Central memory CD4-positive, alpha-beta T cell (primary cell): ENCODE data around the gene DOC2A.
A peak's percentile ranks its signal among the peaks of the same experiment; 100 is the strongest.
"Not testable (repeated sequence)": the region's sequence is repeated elsewhere in the genome, so short reads cannot be mapped to it uniquely, and the experiment has no call there.

Source experiments
- DNase-seq: peaks from one replicate; pipeline ENCODE4 v3.0.0; 2022
- total RNA-seq, 3 experiments: gene quantifications; one replicate each; lab custom pipeline; 2026; lab: John Stamatoyannopoulos, UW

DOC2A gene
- total RNA-seq: 0 to 1.1 (median 0.39) reads per million in 3 experiments

DNA sequence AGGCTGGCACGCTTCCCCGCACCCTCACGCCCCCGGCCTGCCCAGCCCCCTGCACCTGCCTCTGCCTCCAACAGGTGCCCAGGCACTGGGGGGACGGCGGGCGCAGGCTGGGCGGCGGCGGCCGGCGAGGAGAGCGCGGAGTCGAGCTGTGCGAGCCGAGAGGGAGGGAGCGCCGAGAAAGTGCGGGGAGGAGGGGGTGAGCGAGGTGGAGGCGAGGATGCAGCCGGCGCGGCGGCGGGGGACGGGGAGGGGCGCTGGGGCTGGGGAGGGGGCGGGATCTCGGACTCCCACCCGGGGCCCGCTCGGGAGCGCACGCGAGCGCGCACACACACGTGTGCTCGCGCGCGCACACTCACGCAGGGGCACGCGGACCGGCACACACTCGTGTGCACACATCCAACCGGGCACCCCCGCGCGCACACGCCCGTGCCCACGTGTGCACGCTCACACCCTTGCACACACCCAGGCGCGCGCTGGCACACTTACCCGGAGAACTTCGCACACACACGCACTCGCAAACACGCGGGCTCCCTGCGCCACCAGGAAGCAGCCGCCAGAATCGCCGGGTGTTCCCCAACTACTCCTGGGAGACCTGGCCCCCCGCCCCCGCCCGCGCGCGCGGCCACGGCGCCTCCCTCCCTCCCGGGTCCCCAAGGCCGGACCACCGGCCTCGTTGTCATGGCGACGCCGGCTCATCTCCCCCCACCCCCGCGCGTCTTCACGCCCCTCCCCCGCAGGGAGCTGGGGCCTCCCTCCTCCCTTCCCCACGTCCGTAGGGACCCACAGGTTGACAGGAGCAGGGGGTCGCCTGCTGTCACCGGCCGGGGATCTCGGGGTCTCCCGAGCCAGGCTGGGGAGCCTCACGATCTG lies at the start of gene DOC2A:
Gene DOC2A (minus strand): TSS at position 184 of the 870 bp plus-strand sequence. CDS start 805 bp downstream, outside the sequence.
- DNase-seq: peak; percentile 19

DNA sequence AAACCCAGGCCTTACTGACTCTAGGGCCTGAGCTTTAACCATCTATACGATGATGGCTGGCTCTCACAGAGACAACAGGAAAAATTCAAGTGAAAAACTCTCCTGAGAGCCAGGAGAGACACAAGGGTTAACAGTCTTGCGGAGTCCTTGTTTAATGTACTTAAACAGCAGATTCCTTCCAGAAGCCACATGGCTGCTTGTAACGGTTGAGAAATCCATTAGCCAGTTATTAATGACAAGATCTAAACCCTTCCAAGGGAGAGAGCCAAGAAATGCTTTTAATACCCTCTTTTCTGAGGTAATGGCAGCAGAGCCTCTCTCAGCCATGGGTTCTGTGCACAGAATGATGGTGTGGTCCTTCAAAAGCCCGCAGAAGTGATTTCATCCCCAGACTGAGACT lies 49.5 kb upstream of the DOC2A start:
- DNase-seq: no peak

DNA sequence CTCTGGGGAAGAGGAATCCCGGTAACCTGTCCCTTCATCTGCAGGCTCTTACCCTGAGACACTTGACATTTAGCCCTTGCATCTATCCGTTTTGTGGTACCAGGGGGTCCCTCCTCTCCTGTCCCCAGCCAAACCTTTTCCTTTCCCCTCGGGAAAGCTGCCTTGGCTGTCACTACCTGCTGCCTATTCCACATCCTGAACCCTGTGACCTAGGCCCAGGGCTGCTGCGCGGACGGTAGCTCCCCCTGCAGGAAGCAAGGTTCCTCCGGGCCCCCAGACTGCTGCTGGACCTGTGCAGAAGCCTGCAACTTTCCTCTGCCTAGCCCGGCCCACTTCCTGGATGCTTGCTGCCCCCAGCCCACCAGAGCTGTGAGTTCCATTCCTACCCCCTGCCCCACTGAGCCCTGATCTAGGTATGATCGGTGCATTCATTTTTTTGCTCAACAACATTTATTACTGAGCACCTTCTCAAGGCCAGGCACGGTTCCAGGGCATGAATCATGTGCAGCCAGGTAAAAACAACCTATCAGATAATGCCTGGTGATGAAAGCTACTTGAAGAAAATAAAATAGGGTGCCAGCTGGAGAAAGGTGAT lies 44.2 kb upstream of the DOC2A start:
- peak; percentile 35 for DNase-seq

DNA sequence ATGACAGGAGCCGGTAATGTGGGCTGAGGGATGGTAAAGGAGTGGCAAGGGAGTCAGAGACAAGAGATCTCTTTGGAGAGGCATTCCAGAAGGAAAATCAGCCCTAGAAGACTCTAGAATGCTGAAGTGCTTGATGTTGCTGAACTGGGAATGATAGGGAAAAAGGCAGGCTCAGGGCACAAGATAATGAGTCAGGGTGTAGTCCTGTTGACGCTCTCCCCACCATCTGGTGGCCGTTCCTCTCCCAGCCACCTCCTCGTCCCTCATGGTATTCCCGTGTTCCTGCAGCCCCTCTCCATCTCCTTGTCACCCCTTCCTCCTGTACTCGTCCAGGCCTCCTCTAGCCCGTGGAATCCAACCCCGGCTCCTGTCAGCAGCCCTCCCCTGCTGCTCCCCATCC lies 43.6 kb upstream of the DOC2A start:
- DNase-seq: no peak

DNA sequence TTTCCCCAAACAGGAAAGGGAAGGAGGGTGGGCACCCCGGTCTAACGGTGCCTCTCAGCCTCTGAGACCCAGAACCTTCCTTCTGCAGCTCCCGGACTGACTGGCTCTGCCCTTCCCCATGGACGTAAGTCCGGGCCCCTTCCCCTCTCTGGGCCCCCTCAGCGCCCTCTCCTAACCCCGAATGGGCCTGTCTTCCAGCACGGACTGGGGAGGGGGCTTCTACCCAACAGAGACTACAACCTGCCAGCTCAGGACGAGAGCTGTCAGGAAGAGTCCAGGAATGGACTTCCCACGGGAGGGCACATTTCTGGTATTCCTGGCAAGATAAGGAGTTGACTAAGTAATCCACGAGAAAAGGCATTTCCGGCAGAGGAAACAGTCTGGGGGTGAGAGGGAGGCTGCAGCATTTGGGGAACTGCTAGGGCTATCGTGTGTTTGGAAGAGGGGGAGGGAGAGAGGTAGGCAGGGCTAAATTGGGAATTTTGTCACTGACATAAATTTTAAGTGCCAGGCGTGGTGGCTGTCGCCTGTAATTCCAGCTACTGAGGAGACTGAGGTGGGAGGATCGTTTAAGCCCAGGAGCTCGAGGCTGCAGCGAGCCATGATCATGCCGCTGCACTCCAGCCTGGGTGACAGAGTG lies 42.7 kb upstream of the DOC2A start:
- DNase-seq: no peak

DNA sequence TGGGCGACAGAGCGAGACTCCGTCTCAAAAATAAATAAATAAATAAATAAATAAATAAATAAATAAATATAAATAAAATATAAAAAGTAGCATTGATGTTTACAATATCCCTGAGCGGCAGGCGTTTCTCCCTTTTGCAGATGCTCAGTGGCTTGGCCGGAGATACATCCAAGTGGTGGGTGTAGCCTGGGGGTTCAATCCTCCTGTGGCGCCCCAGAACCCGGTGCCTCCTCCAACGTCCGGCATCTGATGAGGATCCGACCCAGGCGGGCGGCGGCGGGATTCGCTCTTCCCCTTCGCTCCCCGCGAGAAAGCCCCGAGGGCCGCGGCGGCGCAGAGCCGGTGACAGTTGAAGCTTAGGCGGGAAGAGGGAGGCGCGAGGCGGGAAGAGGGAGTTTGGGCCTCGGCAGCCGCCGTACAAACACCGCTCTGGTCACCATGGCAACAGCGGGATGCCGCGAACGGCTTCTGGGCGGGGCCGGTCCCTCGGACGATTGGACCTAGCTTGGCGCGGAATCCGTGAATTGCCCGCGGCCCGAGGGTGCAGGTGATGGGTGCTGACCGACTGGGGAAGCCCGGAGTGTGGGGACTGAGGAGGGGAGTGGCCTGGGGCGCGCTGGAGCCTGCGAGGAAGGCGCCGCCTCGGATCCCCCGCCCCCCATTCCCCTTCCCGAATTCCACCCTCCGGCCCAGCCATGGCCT lies 42.0 kb upstream of the DOC2A start:
- DNase-seq: peak; percentile 80

DNA sequence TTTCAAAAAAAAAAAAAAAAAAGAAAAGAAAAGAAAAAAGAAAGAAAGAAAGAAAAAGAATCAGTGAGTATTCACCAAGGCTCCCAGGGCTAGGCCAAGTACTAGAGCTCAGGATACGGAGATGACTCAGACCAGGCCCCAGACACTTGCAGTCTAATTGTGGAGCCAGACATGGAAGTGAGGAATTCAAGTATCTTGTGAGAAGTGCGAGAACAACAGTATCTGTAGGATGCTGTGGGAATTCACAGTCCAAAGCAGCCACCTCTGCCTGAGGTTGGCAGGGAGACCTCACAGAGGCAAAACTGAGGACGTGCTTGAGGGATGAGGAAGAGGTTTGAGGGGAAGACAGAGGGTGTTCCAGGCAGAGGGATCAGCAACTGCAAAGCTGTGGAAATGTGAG lies 40.7 kb upstream of the DOC2A start:
- DNase-seq: no peak

DNA sequence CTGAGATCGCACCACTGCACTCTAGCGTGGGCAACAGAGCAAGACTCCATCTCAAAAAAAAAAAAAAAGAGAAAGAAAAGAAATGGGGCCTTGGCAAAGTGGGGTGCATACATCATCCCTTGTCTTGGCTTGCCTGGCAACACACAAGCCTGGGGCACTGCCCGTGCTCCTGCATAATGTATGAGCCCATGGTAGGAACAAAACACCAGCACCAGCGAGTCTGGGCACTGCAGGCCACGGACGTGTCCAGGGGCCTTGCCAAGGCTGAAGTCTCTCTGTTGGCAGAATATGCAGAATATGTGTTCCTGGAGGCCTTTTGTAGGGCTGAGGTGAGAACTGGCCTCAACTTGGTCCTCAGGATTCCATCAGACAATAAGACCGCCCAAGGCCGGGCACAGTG lies 39.0 kb upstream of the DOC2A start:
- DNase-seq: no peak

DNA sequence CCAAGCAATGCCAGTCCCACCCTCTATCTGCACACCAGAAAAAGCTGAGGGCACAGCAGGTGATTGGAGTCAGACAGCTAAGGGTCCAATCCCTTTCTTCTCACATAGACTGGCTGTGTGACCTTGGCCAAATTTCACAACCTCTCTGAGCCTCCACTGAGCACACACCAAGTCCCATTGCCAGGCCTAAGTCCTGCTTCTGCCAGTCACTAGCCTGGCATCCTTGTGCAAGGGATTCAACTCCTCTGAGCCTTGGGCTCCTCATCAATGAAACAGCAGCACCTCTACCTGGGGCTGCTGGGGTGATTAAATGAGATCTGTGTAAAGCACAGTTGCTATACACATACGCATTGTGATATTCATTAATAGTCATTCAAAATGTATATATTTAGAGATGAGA lies 35.8 kb upstream of the DOC2A start:
- DNase-seq: no peak

DNA sequence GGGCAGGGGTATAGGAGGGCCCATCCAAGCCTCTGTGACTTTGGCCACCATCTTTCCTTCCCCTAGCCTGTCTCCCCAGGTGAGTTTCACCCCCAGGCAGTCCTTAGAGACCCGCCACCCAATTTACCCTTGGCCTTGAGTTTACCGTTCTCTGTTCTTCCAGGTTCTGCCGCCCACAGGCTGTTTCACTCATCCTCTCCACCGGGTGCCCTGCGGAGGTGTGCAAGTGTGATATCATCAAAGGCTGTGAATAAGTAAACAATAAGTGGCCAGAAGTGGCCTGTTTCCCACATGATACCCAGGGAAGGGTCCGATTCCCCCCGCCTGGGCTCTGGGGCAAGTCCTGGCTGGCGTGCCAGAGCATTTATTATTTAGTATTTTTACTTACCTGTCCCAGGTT lies 35.4 kb upstream of the DOC2A start:
- no peak for DNase-seq

DNA sequence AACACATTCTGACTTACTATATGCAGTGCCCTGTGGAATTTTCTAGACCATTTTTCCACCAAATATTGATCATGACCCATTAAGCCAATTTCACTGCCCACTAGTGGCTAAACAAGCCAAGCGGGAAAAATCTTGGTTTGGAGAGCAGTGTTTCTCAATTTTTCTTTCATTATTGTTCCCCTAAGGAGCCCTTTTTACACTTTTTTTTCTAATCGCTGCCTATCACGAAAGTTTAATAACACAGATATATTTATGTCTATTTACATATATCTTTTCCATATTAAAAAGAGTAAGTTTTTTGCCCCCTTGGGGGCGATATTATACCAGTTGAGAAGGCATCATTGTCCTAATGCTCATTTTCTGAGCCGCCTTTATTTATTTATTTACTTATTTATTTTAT lies 31.0 kb upstream of the DOC2A start:
- peak; percentile 27 for DNase-seq

DNA sequence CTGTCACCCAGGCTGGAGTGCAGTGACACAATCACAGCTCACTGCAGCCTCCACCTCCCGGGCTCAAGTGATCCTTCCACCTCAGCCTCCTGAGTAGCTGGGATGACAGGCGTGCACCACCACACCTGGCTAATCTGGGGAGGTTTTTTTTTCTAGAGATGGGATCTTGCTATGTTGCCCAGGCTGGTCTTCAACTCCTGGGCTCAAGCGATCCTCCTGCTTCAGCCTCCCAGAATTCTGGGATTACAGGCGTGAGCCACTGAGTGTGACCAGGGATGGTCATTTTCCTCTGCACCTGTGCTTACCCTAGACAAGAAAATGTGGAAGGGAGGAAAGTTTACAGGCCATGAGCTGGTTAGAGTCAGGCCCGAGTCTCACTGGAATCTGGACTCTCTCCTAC lies 29.9 kb upstream of the DOC2A start:
- DNase-seq: not testable (repeated sequence)

DNA sequence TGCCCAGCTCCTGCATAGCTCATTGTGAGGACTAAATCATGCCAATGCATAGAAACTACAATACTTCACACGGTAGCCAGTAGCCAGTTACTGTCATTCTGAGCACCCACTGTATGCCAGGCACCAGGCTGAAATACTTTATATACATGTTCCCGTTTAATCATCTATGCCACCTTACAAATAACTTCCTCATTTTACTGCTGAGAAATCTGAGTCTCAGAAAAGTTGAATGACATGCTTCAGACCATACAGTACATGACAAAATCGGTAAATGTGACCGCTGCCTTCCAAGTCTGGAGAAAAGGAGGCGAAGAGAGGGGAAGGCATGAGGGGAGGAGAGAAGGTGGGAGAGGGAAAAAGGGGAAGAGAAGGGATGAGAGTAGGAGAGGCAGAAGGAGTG lies 29.4 kb upstream of the DOC2A start:
- no peak for DNase-seq

DNA sequence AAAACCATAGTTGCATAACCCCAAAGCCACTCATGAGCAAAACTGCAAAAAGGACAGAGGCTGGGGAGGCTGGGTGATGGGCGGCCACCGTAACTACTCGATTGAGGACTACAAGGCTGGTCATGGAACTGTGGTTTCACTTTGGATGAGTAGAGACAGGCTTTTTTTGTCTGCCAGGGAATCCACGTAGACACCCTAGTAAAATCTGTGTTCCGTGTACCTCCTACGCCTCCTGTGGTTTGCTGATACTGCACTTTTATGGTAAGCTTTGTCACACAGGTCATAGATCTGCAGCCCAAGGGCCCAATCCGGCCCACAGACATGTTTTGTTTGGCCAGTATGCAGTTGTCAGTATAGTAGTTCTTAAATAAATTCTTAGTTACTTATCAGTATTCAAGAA lies 22.4 kb upstream of the DOC2A start:
- DNase-seq: no peak

DNA sequence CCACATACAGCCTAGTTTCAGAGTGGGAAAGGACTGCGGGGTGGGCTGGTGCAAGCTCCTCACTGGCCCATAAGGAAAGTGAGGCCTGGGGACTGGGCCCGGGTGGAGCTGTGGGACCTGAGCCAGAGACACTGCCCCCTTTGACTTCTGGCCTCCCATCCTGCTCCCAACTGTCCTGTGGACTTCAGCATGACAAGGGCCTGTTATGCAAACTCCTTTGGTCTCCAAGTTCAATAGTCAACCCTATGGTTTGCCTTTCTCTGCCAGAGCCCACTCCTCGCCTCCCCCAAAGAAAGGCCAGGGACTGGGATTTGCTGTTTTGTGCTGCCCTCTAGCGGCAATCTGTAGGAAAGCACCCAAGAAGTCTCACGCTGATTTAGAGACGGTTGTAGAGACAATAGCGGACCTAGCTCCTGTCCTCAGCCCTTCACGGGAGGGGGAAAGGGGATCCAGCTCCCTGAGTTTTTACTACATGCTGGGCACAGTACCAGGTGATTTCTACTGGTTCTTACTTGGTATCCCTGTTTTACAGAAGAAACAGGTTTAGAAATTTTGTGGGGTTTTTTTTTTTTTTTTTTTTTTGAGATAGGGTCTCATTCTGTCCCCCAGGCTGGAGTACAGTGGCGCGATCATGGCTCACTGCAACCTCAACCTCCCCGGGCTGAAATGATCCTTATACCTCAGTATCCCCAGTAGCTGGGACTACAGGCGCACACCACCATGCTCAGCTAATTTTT lies 21.4 kb upstream of the DOC2A start:
- DNase-seq: peak; percentile 58

DNA sequence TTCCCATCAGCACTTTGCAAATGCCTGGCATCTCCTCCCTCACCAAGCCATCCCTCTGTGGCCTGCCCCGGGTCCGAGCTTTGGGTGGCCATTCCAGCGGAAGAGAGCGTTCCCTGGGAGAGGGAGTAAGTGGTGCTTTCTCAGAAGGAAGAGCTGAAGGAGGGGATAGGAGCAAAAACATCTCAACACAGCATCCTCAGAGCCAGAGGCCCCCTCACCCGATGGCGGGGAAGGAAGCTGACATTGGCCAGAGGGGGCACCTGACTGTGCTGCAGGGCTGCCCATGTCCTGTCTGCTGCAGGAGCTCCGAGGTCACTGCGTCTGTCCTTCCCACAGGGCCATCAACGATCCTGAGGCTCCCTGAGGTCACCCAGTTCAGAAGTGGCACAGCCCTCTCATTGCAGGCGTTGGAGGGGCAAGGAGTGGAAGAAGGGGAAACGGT lies 20.7 kb upstream of the DOC2A start:
- no peak for DNase-seq

DNA sequence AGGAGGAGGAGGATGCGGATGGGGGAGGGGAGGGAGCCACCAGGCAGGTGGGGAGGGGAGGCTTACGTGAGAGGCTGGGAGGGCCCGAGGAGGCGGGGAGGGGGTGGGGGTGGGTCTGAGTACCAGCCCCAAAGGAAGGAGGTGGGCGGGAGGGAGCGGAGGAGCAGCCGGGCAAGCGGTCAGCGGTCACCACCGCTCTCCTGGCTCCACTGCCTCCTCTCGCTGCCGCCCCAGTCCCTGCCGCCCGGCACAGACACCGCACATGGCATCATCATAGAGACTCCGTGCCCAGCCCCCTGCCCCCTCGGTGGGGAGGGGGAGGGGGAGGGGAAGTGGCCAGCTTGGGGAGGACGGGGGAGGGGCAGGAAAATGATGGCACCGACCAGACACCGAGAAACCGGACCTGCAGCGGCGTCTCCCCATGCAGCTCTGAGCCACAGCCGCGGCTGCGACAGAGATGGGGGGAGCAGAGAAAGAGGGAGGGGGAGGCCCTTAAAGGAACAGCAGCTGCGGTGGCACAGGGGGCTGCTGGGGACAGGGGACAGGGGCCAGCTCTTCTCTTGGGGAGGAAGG lies 20.1 kb upstream of the DOC2A start, which contains the start of gene TLCD3B:
Gene TLCD3B (minus strand): TSS at position 431 of the 573 bp plus-strand sequence. CDS start 744 bp downstream, outside the sequence.
- DNase-seq: no peak

DNA sequence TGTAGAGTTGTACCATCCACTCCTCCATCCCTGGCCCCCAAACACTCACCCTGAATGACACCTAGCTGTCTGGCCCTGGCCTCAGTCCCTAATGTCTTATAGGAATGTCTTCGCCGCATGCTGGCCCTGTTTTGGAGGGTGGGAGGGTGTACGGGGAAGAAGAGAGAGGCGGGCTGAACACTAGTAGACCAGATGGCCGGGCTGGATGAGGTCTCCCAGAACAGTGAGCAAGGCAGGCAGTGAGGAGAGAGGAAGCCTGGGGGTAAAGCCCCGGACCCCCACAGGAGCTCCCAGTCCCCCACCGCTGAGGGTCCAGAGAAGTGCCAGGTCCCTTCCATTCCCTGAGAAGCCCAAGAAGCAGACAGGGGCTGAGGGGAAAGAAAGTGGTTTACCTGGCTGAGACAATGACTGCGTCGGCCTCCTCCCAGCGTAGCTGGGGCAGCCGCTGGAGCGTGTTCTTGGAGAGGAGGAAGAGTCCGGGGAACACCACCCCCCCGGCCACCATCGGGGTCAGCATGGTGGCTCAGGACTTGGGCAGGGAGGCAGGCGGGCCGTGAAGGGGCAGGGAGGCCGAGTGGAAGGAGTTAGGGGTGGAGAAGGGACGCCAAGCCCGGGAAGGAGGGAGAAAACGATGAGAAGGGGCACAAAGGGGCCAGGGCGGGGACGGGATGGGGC lies 19.3 kb upstream of the DOC2A start:
- DNase-seq: no peak

DNA sequence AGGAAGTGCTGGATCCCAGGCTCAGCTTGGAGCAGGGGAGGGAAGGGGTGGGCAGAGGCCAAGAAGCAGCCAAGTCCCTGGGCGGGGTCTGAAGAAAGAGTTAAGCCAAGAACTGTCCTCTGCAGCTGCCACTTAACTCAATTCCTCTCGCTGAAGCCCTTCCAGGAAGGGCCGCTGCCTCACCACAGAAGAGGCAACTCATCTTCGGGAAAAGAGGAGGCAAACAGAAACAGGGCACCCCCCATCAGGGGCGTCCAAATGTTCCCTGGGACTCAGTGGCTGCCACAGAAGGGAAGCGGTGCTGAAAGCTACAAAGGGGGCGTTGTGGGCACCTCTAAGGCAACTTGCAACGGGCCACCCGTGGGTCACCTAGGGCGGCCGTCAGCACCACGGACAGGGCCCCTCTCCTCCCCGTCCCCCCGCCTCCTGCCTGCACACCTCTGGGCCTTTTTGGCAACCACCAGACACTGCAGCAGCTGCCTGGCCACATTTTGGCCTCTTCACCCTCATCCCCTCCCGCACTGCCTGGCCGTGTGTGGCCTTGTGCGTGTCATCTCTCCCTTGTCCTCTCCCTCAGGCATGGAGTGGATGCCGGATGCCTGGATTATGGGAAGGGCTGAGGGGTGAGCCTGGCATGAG lies 17.7 kb upstream of the DOC2A start:
- no peak for DNase-seq

DNA sequence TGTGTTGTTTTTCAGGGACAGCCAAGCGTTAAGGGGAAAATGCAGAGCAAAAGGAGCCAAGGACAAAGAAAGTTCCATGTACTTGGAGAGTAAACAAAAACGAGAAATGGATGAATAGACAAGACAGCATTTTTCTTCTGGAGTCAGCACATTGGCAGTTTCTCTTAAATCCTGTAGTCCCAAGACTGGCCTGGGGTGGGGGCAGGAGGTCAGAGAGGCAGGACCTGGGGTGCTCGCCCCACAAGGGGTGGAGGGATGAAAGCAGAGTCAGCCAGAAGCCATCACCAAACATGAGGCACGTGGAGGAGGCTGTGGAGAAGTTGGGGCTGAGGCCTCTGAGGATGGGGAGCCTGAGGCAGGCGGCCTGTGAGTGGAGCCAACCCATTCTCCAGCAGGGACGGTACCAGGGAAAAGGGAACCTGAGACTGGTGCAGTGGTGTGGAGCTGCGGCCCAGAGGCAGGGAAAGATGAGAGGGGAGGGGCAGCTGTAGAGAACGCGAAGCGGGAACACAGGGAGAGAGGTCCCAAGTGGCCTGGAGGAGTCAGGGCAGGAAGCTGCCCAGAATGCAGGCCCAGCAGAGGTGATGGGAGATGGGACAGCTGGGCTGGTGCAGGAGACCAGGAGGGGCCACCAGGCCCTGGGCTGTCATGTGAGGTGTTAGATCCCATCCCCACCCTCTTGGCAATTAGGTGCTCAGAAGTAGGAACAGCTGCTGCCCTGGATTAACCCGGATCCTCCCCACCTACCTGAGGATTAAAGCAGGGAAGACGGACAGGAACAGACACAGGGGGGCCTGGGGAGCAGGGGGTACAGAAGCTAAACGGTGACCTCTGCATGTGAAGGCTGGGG lies 17.0 kb upstream of the DOC2A start:
- no peak for DNase-seq
